Lower leg skin (tissue), 3 donors: ENCODE results near the gene RRP36.

Experiments used
- POLR2A ChIP-seq, 2 donors: fragments of 450-650 bp; IDR thresholded peaks; one replicate each; pipeline ENCODE4 v1.6.1; 2016 to 2017; ENCODE audit warnings: antibody characterized with exemption in 2 of 2, mild to moderate bottlenecking in 1 of 2, moderate library complexity in 1 of 2
- TF ChIP-seq, protein P1 (sequence below), 3 donors: fragments of 450-650 bp; IDR thresholded peaks; one replicate each; pipeline ENCODE4 v1.5.1; 2016; ENCODE audit warnings: antibody characterized with exemption in 3 of 3, mild to moderate bottlenecking in 3 of 3, moderate library complexity in 2 of 3

DNA sequence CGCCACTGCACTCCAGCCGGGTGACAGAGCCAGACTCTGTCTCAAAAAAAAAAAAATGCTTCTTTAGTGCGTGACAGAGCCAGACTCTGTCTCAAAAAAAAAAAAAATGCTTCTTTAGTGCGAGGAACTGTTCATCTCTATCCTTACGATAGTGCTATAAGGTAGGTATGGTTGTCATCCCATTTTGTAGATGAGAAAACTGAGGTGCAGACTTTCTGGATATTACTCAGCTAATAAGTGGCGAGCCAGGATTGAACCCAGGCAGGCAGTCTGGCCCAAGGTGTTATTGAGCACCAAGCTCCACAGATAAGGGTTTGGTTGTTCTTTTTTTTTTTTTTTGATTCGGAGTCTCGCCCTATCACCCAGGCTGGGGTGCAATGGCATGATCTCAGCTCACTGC lies 19.6 kb upstream of the RRP36 start:
- TF ChIP-seq, protein P1, sequence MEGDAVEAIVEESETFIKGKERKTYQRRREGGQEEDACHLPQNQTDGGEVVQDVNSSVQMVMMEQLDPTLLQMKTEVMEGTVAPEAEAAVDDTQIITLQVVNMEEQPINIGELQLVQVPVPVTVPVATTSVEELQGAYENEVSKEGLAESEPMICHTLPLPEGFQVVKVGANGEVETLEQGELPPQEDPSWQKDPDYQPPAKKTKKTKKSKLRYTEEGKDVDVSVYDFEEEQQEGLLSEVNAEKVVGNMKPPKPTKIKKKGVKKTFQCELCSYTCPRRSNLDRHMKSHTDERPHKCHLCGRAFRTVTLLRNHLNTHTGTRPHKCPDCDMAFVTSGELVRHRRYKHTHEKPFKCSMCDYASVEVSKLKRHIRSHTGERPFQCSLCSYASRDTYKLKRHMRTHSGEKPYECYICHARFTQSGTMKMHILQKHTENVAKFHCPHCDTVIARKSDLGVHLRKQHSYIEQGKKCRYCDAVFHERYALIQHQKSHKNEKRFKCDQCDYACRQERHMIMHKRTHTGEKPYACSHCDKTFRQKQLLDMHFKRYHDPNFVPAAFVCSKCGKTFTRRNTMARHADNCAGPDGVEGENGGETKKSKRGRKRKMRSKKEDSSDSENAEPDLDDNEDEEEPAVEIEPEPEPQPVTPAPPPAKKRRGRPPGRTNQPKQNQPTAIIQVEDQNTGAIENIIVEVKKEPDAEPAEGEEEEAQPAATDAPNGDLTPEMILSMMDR (IDR thresholded peaks at IDR 0.05): no peak
- TF ChIP-seq POLR2A (IDR thresholded peaks at IDR 0.05): no peak
